A549 (cell line): Measurements from ENCODE around the gene DNMT3A. TPM values are rescaled to one million over a fixed set of nuclear protein-coding genes. Genes with fewer than 3 reads are reported as not detected.

Source experiments
- ATAC-seq, 2 experiments: fragments of 200-7000 bp in 1 of 2; fragments of >200 bp in 1 of 2; cut with Nextera tagmentation in 1 of 2; cut with Tn5 transposase in 1 of 2; 3 replicates each; pipeline versions ENCODE4 v1.8.0 to v1.9.1; 2018 to 2020; ENCODE audit warnings: mild to moderate bottlenecking in 1 of 2, moderate library complexity in 1 of 2
- CTCF ChIA-PET: fragments of 300-600 bp; sonication (Branson Sonifier 250); formaldehyde crosslinking; extraction: SDS; loops from one replicate; lab custom pipeline; 2021; ENCODE audit warnings: antibody characterized with exemption, inconsistent platforms; lab: Yijun Ruan, JAX
- POLR2A ChIA-PET: fragments of 350-600 bp; formaldehyde crosslinking; extraction: SDS; loops from one replicate; lab custom pipeline; 2021; ENCODE audit warnings: antibody characterized with exemption, inconsistent platforms; lab: Yijun Ruan, JAX
- DNase-seq, 2 experiments: peaks; one replicate each; pipeline versions ENCODE4 v3.0.0 to v3.0.0-alpha.2; 2011 to 2016; ENCODE audit warnings: low read depth in 1 of 2, low spot score in 1 of 2
- FAIRE-seq: peaks from 2 replicates; lab custom pipeline; 2011; peaks lifted over from hg19 to GRCh38; lab: Jason Lieb, UNC
- H3K27ac ChIP-seq, 2 experiments: fragments of >200 bp; sonication (Bioruptor Twin); formaldehyde crosslinking; 3 replicates each; pipeline ENCODE4 v1.5.1; 2016 to 2017
- H3K4me1 ChIP-seq: fragments of >200 bp; sonication (Bioruptor Twin); formaldehyde crosslinking; 3 replicates; pipeline ENCODE4 v1.6.1; 2016
- H3K4me2 ChIP-seq: fragments of >200 bp; sonication (Bioruptor Twin); formaldehyde crosslinking; 3 replicates; pipeline ENCODE4 v1.6.1; 2016
- H3K4me3 ChIP-seq: fragments of >200 bp; sonication (Bioruptor Twin); formaldehyde crosslinking; 3 replicates; pipeline ENCODE4 v1.5.1; 2016
- H3K9me3 ChIP-seq: fragments of >200 bp; sonication (Bioruptor Twin); formaldehyde crosslinking; 3 replicates; pipeline ENCODE4 v1.6.1; 2016
- CBX8 ChIP-seq: fragments of 200-600 bp; sonication (generic); IDR thresholded peaks from 2 replicates; pipeline ENCODE4 v1.6.1; 2016
- EP300 ChIP-seq, 2 experiments: fragments of >200 bp; sonication (Bioruptor Twin); formaldehyde crosslinking; IDR thresholded peaks; 2 replicates in 1 of 2; 3 replicates in 1 of 2; pipeline ENCODE4 v1.6.1; 2016 to 2017
- FOSL2 ChIP-seq, 2 experiments: fragments of 450-650 bp in 1 of 2; fragments of >200 bp in 1 of 2; sonication (Bioruptor Twin) in 1 of 2; formaldehyde crosslinking; IDR thresholded peaks; 2 replicates each; pipeline versions ENCODE4 v1.5.0 to v1.6.1; 2016 to 2020; ENCODE audit warnings: mild to moderate bottlenecking in 1 of 2, moderate library complexity in 1 of 2
- FOXS1 ChIP-seq: fragments of 250-450 bp; sonication (Bioruptor Pico); IDR thresholded peaks from 2 replicates; pipeline ENCODE4 v1.5.0; 2020; ENCODE audit warnings: mild to moderate bottlenecking, moderate library complexity
- KDM5A ChIP-seq: fragments of 200-600 bp; sonication (generic); IDR thresholded peaks from 2 replicates; pipeline ENCODE4 v1.6.1; 2016; ENCODE audit warnings: antibody characterized with exemption, mild to moderate bottlenecking
- POLR2A ChIP-seq: IDR thresholded peaks from 2 replicates; pipeline ENCODE4 v1.6.1; 2012; ENCODE audit warnings: mild to moderate bottlenecking, low read length
- RAD21 ChIP-seq, 2 experiments: fragments of >200 bp in 1 of 2; sonication (Bioruptor Twin) in 1 of 2; formaldehyde crosslinking in 1 of 2; IDR thresholded peaks in 1 of 2; conservative IDR thresholded peaks in 1 of 2; 2 replicates in 1 of 2; 3 replicates in 1 of 2; pipeline ENCODE4 v1.6.1; 2012 to 2018; ENCODE audit warnings: inconsistent platforms in 1 of 2
- RCOR1 ChIP-seq: fragments of 150-350 bp; IDR thresholded peaks from 2 replicates; pipeline ENCODE4 v1.6.1; 2014; ENCODE audit warnings: antibody characterized with exemption, low read length, low read depth
- RFX5 ChIP-seq: fragments of 450-650 bp; IDR thresholded peaks from 2 replicates; pipeline ENCODE4 v1.7.1; 2014; ENCODE audit warnings: antibody characterized with exemption, mild to moderate bottlenecking, moderate library complexity
- SMC3 ChIP-seq: fragments of >200 bp; sonication (Bioruptor Twin); formaldehyde crosslinking; IDR thresholded peaks from 3 replicates; pipeline ENCODE4 v1.6.1; 2018; ENCODE audit warnings: inconsistent platforms
- TFCP2L1 ChIP-seq: fragments of 250-450 bp; sonication (Bioruptor Pico); IDR thresholded peaks from 2 replicates; pipeline ENCODE4 v1.5.0; 2021; ENCODE audit warnings: mild to moderate bottlenecking
- ZC3H11A ChIP-seq: fragments of 450-650 bp; IDR thresholded peaks from 2 replicates; pipeline ENCODE4 v1.6.1; 2014; ENCODE audit warnings: antibody characterized with exemption, mild to moderate bottlenecking
- ZSCAN20 ChIP-seq: fragments of 250-450 bp; sonication (Bioruptor Pico); IDR thresholded peaks from 2 replicates; pipeline ENCODE4 v1.8.0; 2022; ENCODE audit warnings: mild to moderate bottlenecking, moderate library complexity
- WGBS: methylation state at CpG from one replicate; pipeline ENCODE4 v1.1.6; 2017; ENCODE audit errors: missing lambda C conversion rate; 5-methylcytosine and 5-hydroxymethylcytosine counted together
- polyA plus RNA-seq, 4 experiments: library from polyadenylated mRNA; depleted of rRNA in 3 of 4; stranded (reverse); fragments of >200 nt; fragmentation: RNase III in 1 of 4; extraction: RNeasy Plus Mini Kit Qiagen cat#74134 plus additional on column Dnase treatment in 1 of 4; gene quantifications; 2 replicates in 3 of 4; 3 replicates in 1 of 4; pipeline ENCODE4 v1.2.3, GENCODE V29; 2011 to 2017
- TF ChIP-seq, protein P1 (sequence below): fragments of 450-650 bp; IDR thresholded peaks from 2 replicates; pipeline ENCODE4 v1.6.1; 2014; ENCODE audit warnings: antibody characterized with exemption
- TF ChIP-seq, protein P2 (sequence below): IDR thresholded peaks from 2 replicates; pipeline ENCODE4 v1.6.1; 2012; ENCODE audit warnings: low read depth, borderline replicate concordance
- TF ChIP-seq, protein P3 (sequence below): fragments of 250-450 bp; sonication (Bioruptor Pico); IDR thresholded peaks from 2 replicates; pipeline ENCODE4 v1.5.0; 2021; ENCODE audit warnings: mild to moderate bottlenecking, moderate library complexity, borderline replicate concordance
- TF ChIP-seq, protein P4 (sequence below): fragments of 150-350 bp; IDR thresholded peaks from 2 replicates; pipeline ENCODE4 v1.6.1; 2014; ENCODE audit warnings: low read depth, mild to moderate bottlenecking, low read length
- TF ChIP-seq, protein P5 (sequence below): fragments of >200 bp; sonication (Bioruptor Twin); formaldehyde crosslinking; IDR thresholded peaks from 3 replicates; pipeline ENCODE4 v1.6.1; 2016
- TF ChIP-seq, protein P6 (sequence below): IDR thresholded peaks from 2 replicates; pipeline ENCODE4 v1.6.1; 2012

The DNMT3A gene
- polyA plus RNA-seq, 2 of the 4 experiments (the other 2 are of a cell fraction) = 4.4 to 11.9 TPM

DNA sequence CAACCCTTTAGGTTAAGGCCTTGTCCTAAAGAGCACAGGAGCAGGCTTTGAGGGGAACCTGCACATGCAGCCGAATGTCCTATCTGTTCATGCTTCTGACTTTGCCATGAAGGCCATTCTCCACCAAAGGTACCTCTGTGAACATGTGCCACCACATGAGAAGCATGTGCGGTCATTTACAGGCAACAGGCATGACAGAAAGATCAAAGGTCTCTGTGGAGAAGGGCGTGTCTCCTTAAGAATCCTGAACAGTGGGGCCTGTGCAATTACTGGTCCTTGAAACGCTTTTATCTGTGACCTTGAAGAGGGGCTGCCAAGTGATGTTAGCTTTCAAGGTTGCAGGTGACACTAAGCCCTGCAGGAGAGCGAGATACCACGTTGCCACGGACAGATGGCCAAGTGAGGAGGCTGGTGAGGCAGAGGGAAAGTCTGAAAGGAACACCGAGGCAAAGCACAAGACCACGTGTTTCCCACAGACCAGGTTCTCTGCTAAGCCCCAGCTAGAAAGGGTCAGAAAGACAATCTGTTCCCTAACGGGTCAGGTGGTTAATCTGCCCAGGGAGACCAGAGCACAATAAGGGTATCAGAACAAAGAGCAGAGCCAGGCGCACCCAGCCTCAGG, 153.9 kb downstream of the DNMT3A start:
- Histone ChIP-seq H3K27ac (no peak overlapping the region), H3K4me1 (no peaks in the 10 kb centered on the region), H3K4me3 (no peak overlapping the region), H3K9me3 (no peaks in the 10 kb centered on the region), H3K4me2 (no peak overlapping the region)
- FAIRE-seq (no peak), ATAC-seq (no peak; a peak in 1 of 6 replicates), DNase-seq (no peak)
- 63% methylated on average over 11 of the region's 11 CpGs for WGBS
- ChIA-PET POLR2A (interaction anchor here (1.0 kb wide), 1 partner anchor 60 kb away, joined by 3 read pairs; no protein-coding TSS in a partner anchor), CTCF (interaction anchor here (1.6 to 2.4 kb wide), 2 partner anchors 9 to 22 kb away, joined by 5 to 21 read pairs; no protein-coding TSS in a partner anchor)
- TF ChIP-seq, protein P1, sequence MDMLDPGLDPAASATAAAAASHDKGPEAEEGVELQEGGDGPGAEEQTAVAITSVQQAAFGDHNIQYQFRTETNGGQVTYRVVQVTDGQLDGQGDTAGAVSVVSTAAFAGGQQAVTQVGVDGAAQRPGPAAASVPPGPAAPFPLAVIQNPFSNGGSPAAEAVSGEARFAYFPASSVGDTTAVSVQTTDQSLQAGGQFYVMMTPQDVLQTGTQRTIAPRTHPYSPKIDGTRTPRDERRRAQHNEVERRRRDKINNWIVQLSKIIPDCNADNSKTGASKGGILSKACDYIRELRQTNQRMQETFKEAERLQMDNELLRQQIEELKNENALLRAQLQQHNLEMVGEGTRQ = no peak
- TF ChIP-seq RFX5 = no peak
- TF ChIP-seq, protein P2, sequence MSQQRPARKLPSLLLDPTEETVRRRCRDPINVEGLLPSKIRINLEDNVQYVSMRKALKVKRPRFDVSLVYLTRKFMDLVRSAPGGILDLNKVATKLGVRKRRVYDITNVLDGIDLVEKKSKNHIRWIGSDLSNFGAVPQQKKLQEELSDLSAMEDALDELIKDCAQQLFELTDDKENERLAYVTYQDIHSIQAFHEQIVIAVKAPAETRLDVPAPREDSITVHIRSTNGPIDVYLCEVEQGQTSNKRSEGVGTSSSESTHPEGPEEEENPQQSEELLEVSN = no peak
- TF ChIP-seq ZC3H11A = no peak
- TF ChIP-seq TFCP2L1 (CRISPR knock-in tag) = no peak
- TF ChIP-seq, protein P3, sequence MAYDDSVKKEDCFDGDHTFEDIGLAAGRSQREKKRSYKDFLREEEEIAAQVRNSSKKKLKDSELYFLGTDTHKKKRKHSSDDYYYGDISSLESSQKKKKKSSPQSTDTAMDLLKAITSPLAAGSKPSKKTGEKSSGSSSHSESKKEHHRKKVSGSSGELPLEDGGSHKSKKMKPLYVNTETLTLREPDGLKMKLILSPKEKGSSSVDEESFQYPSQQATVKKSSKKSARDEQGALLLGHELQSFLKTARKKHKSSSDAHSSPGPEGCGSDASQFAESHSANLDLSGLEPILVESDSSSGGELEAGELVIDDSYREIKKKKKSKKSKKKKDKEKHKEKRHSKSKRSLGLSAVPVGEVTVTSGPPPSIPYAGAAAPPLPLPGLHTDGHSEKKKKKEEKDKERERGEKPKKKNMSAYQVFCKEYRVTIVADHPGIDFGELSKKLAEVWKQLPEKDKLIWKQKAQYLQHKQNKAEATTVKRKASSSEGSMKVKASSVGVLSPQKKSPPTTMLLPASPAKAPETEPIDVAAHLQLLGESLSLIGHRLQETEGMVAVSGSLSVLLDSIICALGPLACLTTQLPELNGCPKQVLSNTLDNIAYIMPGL = no peak
- no peak for TF ChIP-seq POLR2A
- TF ChIP-seq RCOR1 = no peak

DNA sequence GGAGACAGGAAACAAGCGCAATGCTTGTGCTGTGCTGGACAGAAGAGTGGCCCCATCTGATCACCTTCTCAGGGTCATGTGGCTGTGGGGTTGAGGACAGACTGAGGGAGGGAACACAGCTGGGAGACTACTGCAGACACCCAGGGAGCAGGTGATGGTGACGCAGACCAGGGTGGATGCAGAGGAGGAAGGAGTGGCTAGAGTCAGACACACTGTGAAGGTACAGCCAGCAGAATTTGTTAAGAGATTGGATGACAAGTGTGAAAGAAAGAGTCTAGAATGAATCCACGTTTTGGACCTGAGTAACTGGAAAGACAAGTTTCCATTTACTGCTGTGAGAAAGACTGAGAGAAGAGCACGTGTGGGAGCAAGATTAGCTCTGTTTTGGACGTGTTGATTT, 157.5 kb downstream of the DNMT3A start:
- Histone ChIP-seq H3K4me1 (no peaks in the 10 kb centered on the region), H3K9me3 (0 out of 3 replicates have a peak, but pooled peaks cover 2% of the 10 kb centered on the region), H3K27ac (no peak overlapping the region)
- FAIRE-seq (no peak), DNase-seq (no peak)
- ChIA-PET POLR2A (no interaction called here), CTCF (interaction anchor here (1.0 to 2.3 kb wide), 3 partner anchors 12 to 47 kb away, joined by 3 to 17 read pairs (median 4); no protein-coding TSS in a partner anchor)
- 49% methylated on average over 5 of the region's 5 CpGs for WGBS
- no peak for TF ChIP-seq CBX8
- TF ChIP-seq FOXS1 = no peak
- TF ChIP-seq, protein P4, sequence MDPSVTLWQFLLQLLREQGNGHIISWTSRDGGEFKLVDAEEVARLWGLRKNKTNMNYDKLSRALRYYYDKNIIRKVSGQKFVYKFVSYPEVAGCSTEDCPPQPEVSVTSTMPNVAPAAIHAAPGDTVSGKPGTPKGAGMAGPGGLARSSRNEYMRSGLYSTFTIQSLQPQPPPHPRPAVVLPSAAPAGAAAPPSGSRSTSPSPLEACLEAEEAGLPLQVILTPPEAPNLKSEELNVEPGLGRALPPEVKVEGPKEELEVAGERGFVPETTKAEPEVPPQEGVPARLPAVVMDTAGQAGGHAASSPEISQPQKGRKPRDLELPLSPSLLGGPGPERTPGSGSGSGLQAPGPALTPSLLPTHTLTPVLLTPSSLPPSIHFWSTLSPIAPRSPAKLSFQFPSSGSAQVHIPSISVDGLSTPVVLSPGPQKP = no peak
- TF ChIP-seq, protein P2 = no peak
- TF ChIP-seq KDM5A = no peak
- no peak for TF ChIP-seq RCOR1
- no peak for TF ChIP-seq ZSCAN20
- TF ChIP-seq, protein P5, sequence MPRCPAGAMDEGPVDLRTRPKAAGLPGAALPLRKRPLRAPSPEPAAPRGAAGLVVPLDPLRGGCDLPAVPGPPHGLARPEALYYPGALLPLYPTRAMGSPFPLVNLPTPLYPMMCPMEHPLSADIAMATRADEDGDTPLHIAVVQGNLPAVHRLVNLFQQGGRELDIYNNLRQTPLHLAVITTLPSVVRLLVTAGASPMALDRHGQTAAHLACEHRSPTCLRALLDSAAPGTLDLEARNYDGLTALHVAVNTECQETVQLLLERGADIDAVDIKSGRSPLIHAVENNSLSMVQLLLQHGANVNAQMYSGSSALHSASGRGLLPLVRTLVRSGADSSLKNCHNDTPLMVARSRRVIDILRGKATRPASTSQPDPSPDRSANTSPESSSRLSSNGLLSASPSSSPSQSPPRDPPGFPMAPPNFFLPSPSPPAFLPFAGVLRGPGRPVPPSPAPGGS = no peak
- TF ChIP-seq, protein P1 = no peak
- TF ChIP-seq RFX5 = no peak
- TF ChIP-seq, protein P6, sequence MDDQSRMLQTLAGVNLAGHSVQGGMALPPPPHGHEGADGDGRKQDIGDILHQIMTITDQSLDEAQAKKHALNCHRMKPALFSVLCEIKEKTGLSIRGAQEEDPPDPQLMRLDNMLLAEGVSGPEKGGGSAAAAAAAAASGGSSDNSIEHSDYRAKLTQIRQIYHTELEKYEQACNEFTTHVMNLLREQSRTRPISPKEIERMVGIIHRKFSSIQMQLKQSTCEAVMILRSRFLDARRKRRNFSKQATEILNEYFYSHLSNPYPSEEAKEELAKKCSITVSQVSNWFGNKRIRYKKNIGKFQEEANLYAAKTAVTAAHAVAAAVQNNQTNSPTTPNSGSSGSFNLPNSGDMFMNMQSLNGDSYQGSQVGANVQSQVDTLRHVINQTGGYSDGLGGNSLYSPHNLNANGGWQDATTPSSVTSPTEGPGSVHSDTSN = no peak
- TF ChIP-seq FOSL2 (IDR thresholded peaks at IDR 0.05) = no peak
- no peak for TF ChIP-seq FOSL2 (CRISPR knock-in tag; IDR thresholded peaks at IDR 0.05)
- TF ChIP-seq EP300 (IDR thresholded peaks at IDR 0.05) = no peak
- TF ChIP-seq SMC3 = no peak
- no peak for TF ChIP-seq RAD21 (conservative IDR thresholded peaks at IDR 0.05 in 1 of 2, IDR thresholded peaks at IDR 0.05 in 1 of 2)
- TF ChIP-seq, all 56 proteins: peak for 0
- Histone ChIP-seq H3K4me3 (no peak overlapping the region), H3K4me2 (no peak overlapping the region)
- ATAC-seq = peak; percentile 30 to 43; a peak in 3 of 6 replicates
